H9 (cell line): Measurements from ENCODE around the gene EVC. TPM values are rescaled to one million over a fixed set of nuclear protein-coding genes. Genes with fewer than 3 reads are reported as not detected.

Source experiments
- DNase-seq: peaks from one replicate; pipeline ENCODE4 v3.0.0-alpha.2; 2017
- H2AFZ ChIP-seq: one replicate; pipeline ENCODE4 v1.6.1; 2013; ENCODE audit warnings: mild to moderate bottlenecking, low read length, control low read depth, moderate library complexity
- H2AK5ac ChIP-seq: 2 replicates; pipeline ENCODE4 v1.6.1; 2013; ENCODE audit warnings: low read length, control low read depth, mixed read lengths; ENCODE audit not compliant: insufficient read length
- H2BK120ac ChIP-seq: one replicate; pipeline ENCODE4 v1.6.1; 2013; ENCODE audit warnings: low read depth, mild to moderate bottlenecking, low read length, control low read depth, inconsistent platforms; ENCODE audit not compliant: poor library complexity, severe bottlenecking
- H2BK12ac ChIP-seq: 2 replicates; pipeline ENCODE4 v1.6.1; 2013; ENCODE audit warnings: low read length, control low read depth, mixed read lengths, low read depth; ENCODE audit not compliant: insufficient read length
- H2BK15ac ChIP-seq: 2 replicates; pipeline ENCODE4 v1.6.1; 2013; ENCODE audit warnings: low read depth, low read length, control low read depth
- H2BK20ac ChIP-seq: one replicate; pipeline ENCODE4 v1.6.1; 2013; ENCODE audit warnings: low read depth, mild to moderate bottlenecking, low read length, control low read depth, inconsistent platforms; ENCODE audit not compliant: poor library complexity, severe bottlenecking
- H2BK5ac ChIP-seq: 2 replicates; pipeline ENCODE4 v1.6.1; 2013; ENCODE audit warnings: low read length, control low read depth, mixed read lengths; ENCODE audit not compliant: insufficient read length
- H3K14ac ChIP-seq: 2 replicates; pipeline ENCODE4 v1.6.1; 2013; ENCODE audit warnings: low read length, control low read depth; ENCODE audit not compliant: insufficient read depth
- H3K18ac ChIP-seq: 2 replicates; pipeline ENCODE4 v1.6.1; 2013; ENCODE audit warnings: low read depth, mild to moderate bottlenecking, mixed read lengths, low read length, control low read depth; ENCODE audit not compliant: insufficient read length
- H3K23ac ChIP-seq: 2 replicates; pipeline ENCODE4 v1.6.1; 2013; ENCODE audit warnings: low read length, control low read depth, mixed read lengths, low read depth; ENCODE audit not compliant: insufficient read length
- H3K23me2 ChIP-seq: 2 replicates; pipeline ENCODE4 v1.6.1; 2013; ENCODE audit warnings: low read depth, mild to moderate bottlenecking, mixed read lengths, low read length, control low read depth; ENCODE audit not compliant: insufficient read length, poor library complexity, severe bottlenecking
- H3K27ac ChIP-seq: 2 replicates; pipeline ENCODE4 v1.5.1; 2013; ENCODE audit warnings: low read length, control low read depth, mixed read lengths, low read depth; ENCODE audit not compliant: insufficient read length
- H3K27me3 ChIP-seq: 2 replicates; pipeline ENCODE4 v1.6.1; 2013; ENCODE audit warnings: low read length, control low read depth, inconsistent platforms; ENCODE audit not compliant: insufficient read depth
- H3K4ac ChIP-seq: 2 replicates; pipeline ENCODE4 v1.6.1; 2013; ENCODE audit warnings: low read depth, mild to moderate bottlenecking, control low read depth, inconsistent platforms, low read length, moderate library complexity
- H3K4me1 ChIP-seq: 2 replicates; pipeline ENCODE4 v1.6.1; 2013; ENCODE audit warnings: low read length, control low read depth, inconsistent platforms; ENCODE audit not compliant: insufficient read depth
- H3K4me2 ChIP-seq: 2 replicates; pipeline ENCODE4 v1.6.1; 2013; ENCODE audit warnings: low read length, control low read depth, mixed read lengths; ENCODE audit not compliant: insufficient read length, insufficient read depth
- H3K56ac ChIP-seq: 2 replicates; pipeline ENCODE4 v1.6.1; 2013; ENCODE audit warnings: low read depth, mild to moderate bottlenecking, mixed read lengths, low read length, control low read depth; ENCODE audit not compliant: insufficient read length
- H3K79me1 ChIP-seq: 2 replicates; pipeline ENCODE4 v1.6.1; 2013; ENCODE audit warnings: low read depth, mild to moderate bottlenecking, moderate library complexity, low read length, control low read depth, inconsistent platforms; ENCODE audit not compliant: insufficient read depth, poor library complexity, severe bottlenecking
- H3K79me2 ChIP-seq: 2 replicates; pipeline ENCODE4 v1.6.1; 2013; ENCODE audit warnings: low read length, control low read depth, inconsistent platforms; ENCODE audit not compliant: insufficient read depth
- H3K9ac ChIP-seq: 2 replicates; pipeline ENCODE4 v1.6.1; 2013; ENCODE audit warnings: low read length, control low read depth, mixed read lengths; ENCODE audit not compliant: insufficient read length; ENCODE audit errors: extremely low read depth
- H3K9me3 ChIP-seq: one replicate; pipeline ENCODE4 v1.6.1; 2013; ENCODE audit warnings: low read depth, low read length, inconsistent platforms; ENCODE audit not compliant: control insufficient read depth
- H3T11ph ChIP-seq: one replicate; pipeline ENCODE4 v1.6.1; 2013; ENCODE audit warnings: mild to moderate bottlenecking, low read length, control low read depth, inconsistent platforms
- H4K20me1 ChIP-seq: one replicate; pipeline ENCODE4 v1.6.1; 2013; ENCODE audit not compliant: control insufficient read depth, insufficient read length, insufficient read depth
- H4K5ac ChIP-seq: 2 replicates; pipeline ENCODE4 v1.6.1; 2013; ENCODE audit warnings: low read depth, mild to moderate bottlenecking, mixed read lengths, low read length, control low read depth; ENCODE audit not compliant: insufficient read length
- H4K8ac ChIP-seq: replicated peaks from 2 replicates; pipeline ENCODE4 v1.6.1; 2013; ENCODE audit warnings: low read length, control low read depth, mixed read lengths, low read depth; ENCODE audit not compliant: insufficient read length
- H4K91ac ChIP-seq: 2 replicates; pipeline ENCODE4 v1.6.1; 2013; ENCODE audit warnings: low read depth, mild to moderate bottlenecking, moderate library complexity, mixed read lengths, low read length, control low read depth; ENCODE audit not compliant: insufficient read length
- H3K27ac Mint-ChIP-seq, 3 experiments: 2 replicates in 2 of 3; 3 replicates in 1 of 3; pipeline ENCODE4 v1.8.0; 2020 to 2021; ENCODE audit warnings: mixed read lengths in 3 of 3, mild to moderate bottlenecking in 1 of 3, moderate library complexity in 1 of 3
- H3K27me3 Mint-ChIP-seq: 2 replicates; pipeline ENCODE4 v1.8.0; 2021; ENCODE audit warnings: low read depth, mild to moderate bottlenecking, moderate library complexity, mixed read lengths
- H3K36me3 Mint-ChIP-seq, 3 experiments: 2 replicates in 2 of 3; 3 replicates in 1 of 3; pipeline ENCODE4 v1.8.0; 2020 to 2021; ENCODE audit warnings: low read depth in 3 of 3, mixed read lengths in 3 of 3; ENCODE audit not compliant: insufficient read depth in 1 of 3
- H3K4me1 Mint-ChIP-seq, 2 experiments: 2 replicates each; pipeline ENCODE4 v1.8.0; 2020; ENCODE audit warnings: mixed read lengths in 2 of 2
- H3K4me3 Mint-ChIP-seq, 2 experiments: 2 replicates in 1 of 2; 3 replicates in 1 of 2; pipeline ENCODE4 v1.8.0; 2020 to 2021; ENCODE audit warnings: mild to moderate bottlenecking in 2 of 2, mixed read lengths in 2 of 2, moderate library complexity in 1 of 2
- H3K9me3 Mint-ChIP-seq, 2 experiments: 2 replicates in 1 of 2; 3 replicates in 1 of 2; pipeline ENCODE4 v1.8.0; 2020; ENCODE audit warnings: mild to moderate bottlenecking in 2 of 2, mixed read lengths in 2 of 2, moderate library complexity in 1 of 2
- WGBS: extraction: QIAGEN DNeasy Blood & Tissue Kit; methylation state at CpG from one replicate; pipeline ENCODE4 v1.1.7; 2013; ENCODE audit warnings: missing lambda C conversion rate, low lambda C conversion rate, mixed read lengths; ENCODE audit not compliant: insufficient read length; ENCODE audit errors: extremely low coverage; 5-methylcytosine and 5-hydroxymethylcytosine counted together
- total RNA-seq: library from RNA; stranded (reverse); gene quantifications from 2 replicates; pipeline ENCODE4 v1.2.1, GENCODE V29; 2021
- TF ChIP-seq, protein P1 (sequence below): fragments of 200-600 bp; sonication (generic); conservative IDR thresholded peaks from 3 replicates; pipeline ENCODE4 v1.8.0; 2021; ENCODE audit warnings: antibody characterized with exemption, mild to moderate bottlenecking

The EVC gene
- total RNA-seq, 1 experiment from 2014 or later = 10.1 TPM

DNA sequence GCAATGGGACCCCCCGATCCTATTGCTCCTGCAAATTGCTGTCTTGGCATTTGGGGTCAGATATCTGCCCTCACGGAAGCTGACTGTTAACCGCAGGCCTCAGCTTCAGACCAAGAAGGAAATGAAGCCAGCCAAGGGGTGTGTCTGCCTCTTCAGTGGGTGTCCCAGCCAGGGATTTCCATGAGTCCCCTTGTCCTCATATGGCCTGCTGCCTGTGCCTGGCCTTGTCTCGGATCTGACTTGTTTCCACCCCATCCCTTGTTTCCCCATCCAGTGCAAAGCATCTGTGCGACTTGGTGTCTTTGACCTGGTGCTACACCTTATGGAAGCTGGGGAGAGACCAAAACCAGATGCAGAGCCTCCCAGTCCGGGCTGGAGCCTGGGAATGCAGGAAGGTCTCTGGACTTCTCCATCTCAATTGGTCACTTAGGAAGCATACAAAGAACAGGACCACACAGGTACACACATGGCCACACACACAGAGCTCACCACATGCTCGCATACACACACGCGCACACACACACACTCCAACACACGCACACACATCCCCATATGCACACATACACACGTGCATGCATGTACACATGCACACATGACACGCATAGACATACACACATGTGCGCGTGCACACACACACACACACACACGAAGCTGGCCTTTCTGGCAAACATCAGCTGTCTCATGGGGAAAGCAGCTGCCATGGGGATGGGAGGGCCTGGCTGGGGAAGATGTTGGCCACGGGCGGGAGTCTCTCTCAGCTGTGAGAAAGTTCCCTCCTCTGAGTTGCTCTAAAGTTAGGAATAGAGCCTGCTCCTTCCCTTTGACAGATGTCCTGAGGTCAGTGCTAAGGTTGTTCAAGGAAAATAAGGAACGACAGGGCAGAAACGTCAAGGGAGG is 116.4 kb downstream of the EVC start:
- no peak overlapping the region for H2AFZ ChIP-seq
- H3K14ac ChIP-seq = no peak overlapping the region; the same call in 1 of the 2 replicates
- no peak overlapping the region for H3K23ac ChIP-seq
- no CpG with 5 or more reads among the region's 19 CpGs for WGBS
- no peak overlapping the region for H2BK20ac ChIP-seq
- no peak overlapping the region for H3K4me3 Mint-ChIP-seq
- no peak overlapping the region for H3K4me2 ChIP-seq
- no peak for DNase-seq
- H2BK15ac ChIP-seq = no peak overlapping the region
- H2BK12ac ChIP-seq = no peak overlapping the region
- no peak overlapping the region for H2BK120ac ChIP-seq
- peaks cover 1% of the 10 kb centered on the region; the same call in 1 of the 2 replicates for H3K27me3 Mint-ChIP-seq
- H3K36me3 Mint-ChIP-seq = peaks cover 41 to 65% (median 51%) of the 10 kb centered on the region in 3 experiments; a peak in 6 of 7 replicates
- H2BK5ac ChIP-seq = no peak overlapping the region
- no peak overlapping the region for H3K27ac ChIP-seq
- no peak overlapping the region for H4K5ac ChIP-seq
- no peak overlapping the region for H3T11ph ChIP-seq
- no peaks in the 10 kb centered on the region for H3K79me1 ChIP-seq
- H3K79me2 ChIP-seq = no peaks in the 10 kb centered on the region
- no peaks in the 10 kb centered on the region for H3K4me1 ChIP-seq
- no peak overlapping the region for H3K4ac ChIP-seq
- no peak overlapping the region for H3K9ac ChIP-seq
- no peaks in the 10 kb centered on the region for H3K27me3 ChIP-seq
- H4K8ac ChIP-seq = no peak overlapping the region
- no peaks in the 10 kb centered on the region for H4K20me1 ChIP-seq
- H4K91ac ChIP-seq = no peak overlapping the region
- no peak overlapping the region for H3K56ac ChIP-seq
- no peak overlapping the region for H3K18ac ChIP-seq
- peaks cover 0 to 2% of the 10 kb centered on the region in 2 experiments; a peak in 1 of 4 replicates for H3K4me1 Mint-ChIP-seq
- H2AK5ac ChIP-seq = no peak overlapping the region
- H3K27ac Mint-ChIP-seq = peak overlapping the region in 1 of 3 experiments; percentile 33; a peak in 1 of 7 replicates
- H3K23me2 ChIP-seq = no peaks in the 10 kb centered on the region
- no peaks in the 10 kb centered on the region for H3K9me3 ChIP-seq
- TF ChIP-seq, protein P1, sequence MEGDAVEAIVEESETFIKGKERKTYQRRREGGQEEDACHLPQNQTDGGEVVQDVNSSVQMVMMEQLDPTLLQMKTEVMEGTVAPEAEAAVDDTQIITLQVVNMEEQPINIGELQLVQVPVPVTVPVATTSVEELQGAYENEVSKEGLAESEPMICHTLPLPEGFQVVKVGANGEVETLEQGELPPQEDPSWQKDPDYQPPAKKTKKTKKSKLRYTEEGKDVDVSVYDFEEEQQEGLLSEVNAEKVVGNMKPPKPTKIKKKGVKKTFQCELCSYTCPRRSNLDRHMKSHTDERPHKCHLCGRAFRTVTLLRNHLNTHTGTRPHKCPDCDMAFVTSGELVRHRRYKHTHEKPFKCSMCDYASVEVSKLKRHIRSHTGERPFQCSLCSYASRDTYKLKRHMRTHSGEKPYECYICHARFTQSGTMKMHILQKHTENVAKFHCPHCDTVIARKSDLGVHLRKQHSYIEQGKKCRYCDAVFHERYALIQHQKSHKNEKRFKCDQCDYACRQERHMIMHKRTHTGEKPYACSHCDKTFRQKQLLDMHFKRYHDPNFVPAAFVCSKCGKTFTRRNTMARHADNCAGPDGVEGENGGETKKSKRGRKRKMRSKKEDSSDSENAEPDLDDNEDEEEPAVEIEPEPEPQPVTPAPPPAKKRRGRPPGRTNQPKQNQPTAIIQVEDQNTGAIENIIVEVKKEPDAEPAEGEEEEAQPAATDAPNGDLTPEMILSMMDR = no peak
- H3K9me3 Mint-ChIP-seq = no peaks in the 10 kb centered on the region; a peak in 1 of 5 replicates
